Naive thymus-derived CD8-positive, alpha-beta T cell (primary cell): ENCODE results near the gene RELN. TPM values are rescaled to one million over a fixed set of nuclear protein-coding genes. Genes with fewer than 3 reads are reported as not detected.
A peak's percentile ranks its signal among the peaks of the same experiment; 100 is the strongest.

Source experiments
- ATAC-seq, 2 donors: fragments of 150-1000 bp; cut with Tn5 transposase in 1 of 2; sonication (Bioruptor Pico), chemical (Tn5 transposase) in 1 of 2; 1 replicate in 1 of 2; 2 replicates in 1 of 2; pipeline ENCODE4 v1.10.0; 2021; ENCODE audit warnings: mild to moderate bottlenecking in 2 of 2, moderate library complexity in 2 of 2
- POLR2A ChIA-PET: fragments of 350-600 bp; sonication (Branson Sonifier 250); formaldehyde crosslinking; loops from one replicate; lab custom pipeline; 2021; ENCODE audit warnings: antibody characterized with exemption; lab: Charles Lee
- DNase-seq, 10 donors: peaks; one replicate each; pipeline versions ENCODE4 v3.0.0 to v3.0.0-alpha.2; 2020 to 2022
- H3K27ac Mint-ChIP-seq, 10 donors: one replicate each; pipeline ENCODE4 v1.8.0; 2020 to 2022; ENCODE audit warnings: mild to moderate bottlenecking in 10 of 10, mixed read lengths in 10 of 10, moderate library complexity in 4 of 10, inconsistent platforms in 1 of 10
- H3K27me3 Mint-ChIP-seq, 5 donors: one replicate each; pipeline ENCODE4 v1.8.0; 2021 to 2022; ENCODE audit warnings: mixed read lengths in 5 of 5
- H3K36me3 Mint-ChIP-seq, 3 donors: one replicate each; pipeline ENCODE4 v1.8.0; 2020 to 2022; ENCODE audit warnings: mixed read lengths in 3 of 3, mild to moderate bottlenecking in 2 of 3, inconsistent platforms in 1 of 3
- H3K4me1 Mint-ChIP-seq, 4 donors: one replicate each; pipeline ENCODE4 v1.8.0; 2021 to 2022; ENCODE audit warnings: mixed read lengths in 4 of 4
- H3K4me3 Mint-ChIP-seq, 10 donors: one replicate each; pipeline ENCODE4 v1.8.0; 2020 to 2022; ENCODE audit warnings: mild to moderate bottlenecking in 10 of 10, mixed read lengths in 10 of 10, moderate library complexity in 6 of 10, inconsistent platforms in 1 of 10
- H3K9me3 Mint-ChIP-seq, 9 donors: one replicate each; pipeline ENCODE4 v1.8.0; 2020 to 2022; ENCODE audit warnings: mixed read lengths in 9 of 9, mild to moderate bottlenecking in 3 of 9, inconsistent platforms in 1 of 9, moderate library complexity in 1 of 9
- polyA plus RNA-seq, 3 donors: library from polyadenylated mRNA; unstranded; fragments of 300-500 nt; fragmentation: Illumina TruSeq; gene quantifications; one replicate each; pipeline ENCODE4 v1.2.3, GENCODE V29; 2021
- total RNA-seq, 8 experiments: library from RNA in 2 of 8; stranded (reverse) in 2 of 8; gene quantifications; one replicate each; pipeline ENCODE4 v1.2.3 and lab custom pipeline; 2021 to 2026

The RELN gene
- total and polyA plus RNA-seq, 5 experiments from 2014 or later: not detected

- no peaks in the 10 kb centered on the region for H3K4me1 Mint-ChIP-seq
- no peaks in the 10 kb centered on the region for H3K9me3 Mint-ChIP-seq
- no peak for DNase-seq
- H3K4me3 Mint-ChIP-seq: no peak overlapping the region
- POLR2A ChIA-PET: no interaction called here
- no peak overlapping the region for H3K27ac Mint-ChIP-seq
- ATAC-seq: no peak
- peaks cover 0 to 29% (median 16%) of the 10 kb centered on the region in 5 donors for H3K27me3 Mint-ChIP-seq
- peaks cover 0 to 2% (median 0%) of the 10 kb centered on the region in 3 donors for H3K36me3 Mint-ChIP-seq
Measured at GRCh38 chr7:103541947-103542346, 447.5 kb downstream of the RELN start.

DNA sequence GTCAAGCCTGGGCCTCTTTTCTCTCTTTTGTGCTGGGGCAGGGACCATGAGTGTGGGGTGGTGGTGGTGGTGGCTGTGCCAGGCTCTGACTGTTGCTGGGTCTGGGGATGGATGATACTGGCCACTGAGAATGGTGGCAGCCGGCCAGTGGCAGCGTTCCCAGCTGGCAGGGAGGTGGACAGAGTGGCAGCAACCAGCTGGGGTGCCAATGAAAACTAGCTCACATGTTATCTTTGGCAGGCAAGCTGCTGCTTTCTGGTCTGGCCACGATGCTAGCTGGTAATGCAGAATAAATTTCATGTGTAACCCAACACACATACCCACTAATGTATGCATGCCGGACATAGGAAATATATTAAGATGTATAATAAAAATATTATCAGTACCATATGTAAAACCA is 448.4 kb downstream of the RELN start:
- Mint-ChIP-seq H3K27me3 (peaks cover 0 to 35% (median 16%) of the 10 kb centered on the region in 5 donors), H3K36me3 (peaks cover 0 to 2% (median 0%) of the 10 kb centered on the region in 3 donors)

DNA sequence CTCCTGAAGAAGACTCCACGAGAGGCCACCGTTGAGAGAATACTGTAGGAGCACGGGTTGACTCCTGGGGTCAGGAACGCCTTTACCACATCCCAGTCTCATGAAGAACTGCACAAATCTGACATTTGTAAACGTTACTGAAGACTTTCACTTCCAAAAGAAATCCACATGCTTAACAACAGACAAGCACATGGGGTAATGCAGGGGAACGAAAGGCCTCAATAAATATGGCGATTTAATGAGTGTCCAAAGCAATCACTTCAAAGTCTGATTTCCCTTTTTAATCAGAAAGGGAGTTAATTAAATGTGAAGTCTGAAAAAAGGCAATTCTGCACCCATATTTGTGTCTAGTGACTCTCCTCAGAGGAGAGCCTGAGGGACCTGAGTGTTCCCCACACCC is 449.1 kb downstream of the RELN start:
- POLR2A ChIA-PET: no interaction called here
- peaks cover 0 to 2% (median 0%) of the 10 kb centered on the region in 3 donors for H3K36me3 Mint-ChIP-seq
- peaks cover 1 to 28% (median 13%) of the 10 kb centered on the region in 5 donors for H3K27me3 Mint-ChIP-seq
- ATAC-seq (no peak), DNase-seq (no peak)
- H3K4me3 Mint-ChIP-seq: no peak overlapping the region
- H3K9me3 Mint-ChIP-seq: no peaks in the 10 kb centered on the region
- H3K4me1 Mint-ChIP-seq: no peaks in the 10 kb centered on the region
- no peak overlapping the region for H3K27ac Mint-ChIP-seq

More for the DNA sequence above, 448.4 kb downstream of the RELN start:
- Mint-ChIP-seq H3K4me3 (no peak overlapping the region), H3K4me1 (no peaks in the 10 kb centered on the region), H3K9me3 (no peaks in the 10 kb centered on the region), H3K27ac (no peak overlapping the region)
- POLR2A ChIA-PET: no interaction called here
- ATAC-seq (no peak), DNase-seq (no peak)

- Mint-ChIP-seq H3K4me1 (no peaks in the 10 kb centered on the region), H3K9me3 (no peaks in the 10 kb centered on the region), H3K4me3 (no peak overlapping the region), H3K27ac (no peak overlapping the region), H3K27me3 (peaks cover 1 to 24% (median 11%) of the 10 kb centered on the region in 5 donors), H3K36me3 (peaks cover 0 to 2% (median 0%) of the 10 kb centered on the region in 3 donors)
- DNase-seq (no peak), ATAC-seq (no peak)
- POLR2A ChIA-PET: no interaction called here
Measured at GRCh38 chr7:103539875-103540274, 449.6 kb downstream of the RELN start.

DNA sequence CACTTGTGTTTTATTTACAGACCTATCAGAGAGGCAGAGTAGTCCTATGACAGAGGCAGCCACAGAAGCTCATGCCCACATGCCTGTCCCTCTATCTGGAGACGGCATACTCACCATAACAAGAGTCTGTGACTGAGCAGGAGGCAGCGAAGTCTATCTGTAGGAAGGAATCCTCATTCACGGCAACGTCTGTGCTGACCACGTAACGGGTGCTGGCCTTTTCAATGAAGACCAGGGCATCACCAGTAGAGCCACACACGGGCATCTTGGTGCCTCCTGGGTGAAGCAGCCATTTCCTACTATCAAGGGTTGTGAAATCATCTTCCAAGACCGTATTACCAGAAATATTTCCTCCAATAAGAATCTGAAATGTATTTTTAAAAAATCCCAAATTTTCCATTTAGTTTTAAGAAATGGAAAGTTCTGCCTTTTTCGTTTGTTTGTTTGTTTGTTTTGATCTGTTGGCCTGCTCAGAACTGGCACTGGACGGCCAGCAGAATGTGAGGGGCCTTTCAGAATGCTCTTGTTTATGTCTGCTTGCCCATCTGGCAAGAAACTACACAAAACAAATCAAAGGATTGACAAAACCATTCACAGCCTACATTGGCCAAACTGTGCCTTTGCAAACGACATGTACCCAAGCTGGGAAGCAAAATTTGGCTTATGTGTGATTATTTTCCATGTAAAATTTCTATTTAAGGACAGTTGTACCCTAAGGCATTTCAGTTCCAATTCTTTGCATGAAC is 450.3 kb downstream of the RELN start:
- Mint-ChIP-seq H3K4me1 (no peaks in the 10 kb centered on the region), H3K36me3 (peaks cover 0 to 2% (median 0%) of the 10 kb centered on the region in 3 donors), H3K9me3 (no peaks in the 10 kb centered on the region), H3K27me3 (peaks cover 1 to 22% (median 11%) of the 10 kb centered on the region in 5 donors), H3K27ac (no peak overlapping the region), H3K4me3 (no peak overlapping the region)
- POLR2A ChIA-PET: no interaction called here
- DNase-seq (no peak), ATAC-seq (no peak)

- DNase-seq (no peak), ATAC-seq (no peak)
- no peaks in the 10 kb centered on the region for H3K4me1 Mint-ChIP-seq
- no peak overlapping the region for H3K27ac Mint-ChIP-seq
- POLR2A ChIA-PET: no interaction called here
- H3K4me3 Mint-ChIP-seq: no peak overlapping the region
- H3K27me3 Mint-ChIP-seq: peaks cover 13 to 43% (median 17%) of the 10 kb centered on the region in 5 donors
- peaks cover 0 to 4% (median 0%) of the 10 kb centered on the region in 9 donors for H3K9me3 Mint-ChIP-seq
- no peaks in the 10 kb centered on the region for H3K36me3 Mint-ChIP-seq
Measured at GRCh38 chr7:103533761-103534160, 455.7 kb downstream of the RELN start.

DNA sequence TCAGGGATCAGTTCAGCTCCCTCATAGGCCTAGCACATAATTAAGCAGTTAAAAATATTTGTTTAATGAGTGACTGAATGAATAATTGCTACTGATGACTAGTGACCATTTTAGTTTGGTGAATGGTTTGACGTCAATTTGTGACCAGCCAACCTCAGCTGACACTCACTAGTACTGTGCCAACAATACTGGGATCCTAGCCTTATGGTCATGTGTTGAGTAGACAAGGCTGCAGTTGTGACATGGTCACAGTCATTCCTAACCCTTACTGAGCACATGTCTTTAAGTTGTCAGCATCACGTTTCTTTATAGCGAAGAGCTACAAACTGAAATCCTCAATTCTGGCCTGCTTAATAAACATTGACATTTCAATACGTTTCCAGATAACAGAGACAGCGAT is 456.5 kb downstream of the RELN start:
- Mint-ChIP-seq H3K36me3 (no peaks in the 10 kb centered on the region), H3K4me3 (no peak overlapping the region), H3K27me3 (peaks cover 13 to 40% (median 17%) of the 10 kb centered on the region in 5 donors), H3K9me3 (peaks cover 0 to 4% (median 0%) of the 10 kb centered on the region in 9 donors), H3K27ac (no peak overlapping the region), H3K4me1 (no peaks in the 10 kb centered on the region)
- POLR2A ChIA-PET: no interaction called here
- DNase-seq (no peak), ATAC-seq (no peak)

DNA sequence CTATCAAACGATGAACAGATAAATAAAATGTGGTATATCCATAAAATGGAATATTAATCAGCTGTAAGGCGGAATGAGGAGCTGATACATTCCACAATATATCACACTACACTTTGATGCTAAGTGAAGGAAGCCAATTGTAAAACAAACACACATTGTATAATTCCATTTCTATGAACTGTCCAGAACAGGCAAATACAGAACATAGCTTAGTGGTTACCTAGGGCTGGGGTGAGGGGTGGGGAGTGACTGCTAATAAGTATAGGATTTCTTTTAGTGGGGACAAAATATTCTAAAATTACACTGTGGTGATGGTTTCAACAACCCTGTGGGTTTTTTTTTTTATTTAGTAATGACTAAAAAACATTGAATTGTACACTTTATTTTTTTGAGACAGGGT is 461.3 kb downstream of the RELN start:
- no peak overlapping the region for H3K4me3 Mint-ChIP-seq
- peaks cover 0 to 4% (median 0%) of the 10 kb centered on the region in 9 donors for H3K9me3 Mint-ChIP-seq
- H3K27ac Mint-ChIP-seq: no peak overlapping the region
- no peaks in the 10 kb centered on the region for H3K4me1 Mint-ChIP-seq
- ATAC-seq: no peak
- POLR2A ChIA-PET: no interaction called here
- no peaks in the 10 kb centered on the region for H3K36me3 Mint-ChIP-seq
- DNase-seq: no peak
- H3K27me3 Mint-ChIP-seq: peaks cover 9 to 35% (median 16%) of the 10 kb centered on the region in 5 donors

GRCh38 chr7:103525937-103526336 is 463.5 kb downstream of the RELN start:
- H3K27me3 Mint-ChIP-seq: peaks cover 8 to 34% (median 12%) of the 10 kb centered on the region in 5 donors
- no peaks in the 10 kb centered on the region for H3K36me3 Mint-ChIP-seq
- H3K4me3 Mint-ChIP-seq: no peak overlapping the region
- POLR2A ChIA-PET: no interaction called here
- H3K4me1 Mint-ChIP-seq: no peaks in the 10 kb centered on the region
- ATAC-seq (no peak), DNase-seq (no peak)
- H3K9me3 Mint-ChIP-seq: no peaks in the 10 kb centered on the region
- H3K27ac Mint-ChIP-seq: peak overlapping the region in 1 of 10 donors; percentile 22

GRCh38 chr7:103524042-103524907 is 465.2 kb downstream of the RELN start:
- Mint-ChIP-seq H3K9me3 (no peaks in the 10 kb centered on the region), H3K27me3 (peaks cover 6 to 17% (median 11%) of the 10 kb centered on the region in 5 donors), H3K36me3 (no peaks in the 10 kb centered on the region), H3K27ac (no peak overlapping the region), H3K4me1 (no peaks in the 10 kb centered on the region), H3K4me3 (no peak overlapping the region)
- ATAC-seq (no peak), DNase-seq (no peak)
- POLR2A ChIA-PET: no interaction called here

- Mint-ChIP-seq H3K4me1 (no peaks in the 10 kb centered on the region), H3K27me3 (peaks cover 3 to 11% (median 6%) of the 10 kb centered on the region in 5 donors), H3K27ac (no peak overlapping the region), H3K36me3 (no peaks in the 10 kb centered on the region), H3K4me3 (no peak overlapping the region), H3K9me3 (no peaks in the 10 kb centered on the region)
- POLR2A ChIA-PET: no interaction called here
- no peak for ATAC-seq
- no peak for DNase-seq
Measured at GRCh38 chr7:103521937-103522336, 467.5 kb downstream of the RELN start.

DNA sequence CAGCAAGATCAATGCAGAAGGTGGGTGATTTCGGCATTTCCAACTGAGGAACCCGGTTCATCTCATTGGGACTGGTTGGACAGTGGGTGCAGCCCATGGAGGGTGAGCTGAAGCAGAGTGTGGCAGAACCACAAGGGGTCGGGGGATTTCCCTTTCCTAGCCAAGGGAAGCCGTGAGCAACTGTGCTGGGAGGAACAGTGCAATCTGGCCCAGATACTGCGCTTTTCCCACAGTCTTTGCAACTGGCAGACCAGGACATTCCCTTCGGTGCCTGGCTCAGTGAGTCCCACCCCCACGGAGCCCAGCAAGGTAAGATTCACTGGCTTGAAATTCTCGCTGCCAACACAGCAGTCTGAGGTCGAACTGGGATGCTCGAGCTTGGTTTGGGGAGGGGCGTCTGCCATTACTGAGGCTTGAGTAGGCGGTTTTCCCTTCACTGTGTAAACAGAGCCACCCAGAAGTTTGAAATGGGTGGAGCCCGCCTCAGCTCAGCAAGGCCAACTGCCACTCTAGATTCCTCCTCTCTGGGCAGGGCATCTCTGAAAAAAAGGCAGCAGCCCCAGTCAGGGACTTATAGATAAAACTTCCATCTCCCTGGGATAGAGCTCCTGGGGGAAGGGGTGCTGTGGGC is 484.8 kb downstream of the RELN start:
- peak overlapping the region in 1 of 10 donors; percentile 8 for H3K27ac Mint-ChIP-seq
- no peak overlapping the region for H3K4me3 Mint-ChIP-seq
- POLR2A ChIA-PET: no interaction called here
- H3K36me3 Mint-ChIP-seq: peaks cover 0 to 2% (median 0%) of the 10 kb centered on the region in 3 donors
- peaks cover 6 to 36% (median 18%) of the 10 kb centered on the region in 5 donors for H3K27me3 Mint-ChIP-seq
- H3K4me1 Mint-ChIP-seq: no peaks in the 10 kb centered on the region
- H3K9me3 Mint-ChIP-seq: peaks cover 0 to 11% (median 0%) of the 10 kb centered on the region in 9 donors
- ATAC-seq (no peak), DNase-seq (no peak)
